Non-pigmented ciliary epithelial cell (primary cell): ENCODE results near the gene LILRB1.
"Not testable (repeated sequence)": the region's sequence is repeated elsewhere in the genome, so short reads cannot be mapped to it uniquely, and the experiment has no call there.

Source experiments
- DNase-seq: peaks from one replicate; pipeline ENCODE4 v3.0.0-alpha.2; 2010; ENCODE audit warnings: low read depth

The LILRB1 gene

DNA sequence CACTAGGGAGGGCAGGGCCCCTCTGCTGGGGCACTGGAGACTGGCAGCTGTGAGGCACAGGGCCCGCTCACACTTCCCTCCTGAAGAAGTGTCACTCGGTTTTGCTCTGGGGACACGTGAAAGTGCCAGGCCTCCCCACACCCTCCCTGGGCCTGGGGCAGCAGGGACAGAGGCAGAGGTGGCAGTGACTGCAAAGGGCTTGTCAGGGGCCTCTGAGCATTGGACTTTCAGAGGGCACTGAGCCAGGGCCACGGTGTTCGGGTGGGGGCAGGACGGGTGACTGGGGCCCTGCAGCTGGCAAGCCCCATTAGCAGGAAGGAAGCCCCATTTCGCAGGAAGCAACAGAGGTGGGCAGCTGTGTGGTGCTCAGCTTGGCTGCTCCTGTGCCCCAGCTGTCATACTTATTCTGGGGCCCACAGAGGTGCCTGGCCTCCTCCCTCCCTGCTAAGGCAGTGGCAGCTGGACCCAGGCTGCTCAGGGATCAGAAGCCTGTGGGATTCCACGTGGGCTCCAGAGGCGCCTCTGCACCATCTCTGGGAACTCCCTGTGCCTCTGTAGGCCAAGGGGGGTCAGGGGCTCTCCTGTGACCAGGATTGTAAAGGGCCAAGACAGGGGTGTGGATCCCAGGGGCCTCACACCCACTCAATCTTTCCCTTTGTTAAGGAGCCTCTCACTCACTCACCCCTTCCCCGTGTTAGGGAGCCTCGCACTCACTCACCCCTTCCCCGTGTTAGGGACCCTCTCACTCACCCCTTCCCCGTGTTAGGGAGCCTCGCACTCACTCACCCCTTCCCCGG is 5.2 kb upstream of the LILRB1 start:
- not testable (repeated sequence) for DNase-seq

DNA sequence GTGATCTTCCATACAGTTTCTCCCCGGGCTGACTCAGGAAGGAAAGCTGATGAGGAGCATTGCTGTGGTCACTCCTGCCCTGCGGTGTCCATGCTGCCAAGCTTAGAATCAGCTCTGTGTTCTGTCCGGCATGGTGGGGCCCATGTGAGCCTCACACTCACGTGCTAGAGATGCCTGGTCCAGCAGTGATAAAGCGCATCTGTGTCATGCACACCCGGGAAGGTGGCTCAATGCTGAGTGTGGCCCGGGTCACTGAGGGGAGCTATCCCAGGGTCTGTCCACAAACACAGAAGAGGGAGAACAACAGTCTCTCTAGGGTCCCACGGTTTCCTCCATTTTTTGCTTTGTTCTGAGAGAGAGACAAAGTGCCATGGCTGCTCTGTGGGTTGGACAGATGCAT is 3.5 kb upstream of the LILRB1 start:
- DNase-seq, result no peak

DNA sequence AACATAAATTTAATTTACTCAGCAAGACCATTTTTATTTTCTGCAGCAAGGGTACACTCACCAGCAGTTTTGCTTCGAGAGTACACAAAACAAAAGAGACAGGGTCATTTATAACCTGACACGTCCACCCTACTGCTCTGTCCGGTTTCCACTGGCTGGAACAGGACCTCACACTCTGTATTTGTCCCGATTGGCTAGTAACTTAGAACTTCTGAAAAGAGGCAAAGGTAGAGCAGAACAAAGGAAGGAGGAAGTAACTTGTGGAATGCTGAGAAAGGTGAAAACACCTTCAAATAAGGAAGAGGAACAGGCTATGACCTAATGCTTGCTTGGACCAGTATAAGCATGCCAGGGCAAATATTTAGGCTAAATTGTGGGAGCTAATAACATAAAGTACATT is 2.4 kb upstream of the LILRB1 start:
- DNase-seq, result not testable (repeated sequence)

DNA sequence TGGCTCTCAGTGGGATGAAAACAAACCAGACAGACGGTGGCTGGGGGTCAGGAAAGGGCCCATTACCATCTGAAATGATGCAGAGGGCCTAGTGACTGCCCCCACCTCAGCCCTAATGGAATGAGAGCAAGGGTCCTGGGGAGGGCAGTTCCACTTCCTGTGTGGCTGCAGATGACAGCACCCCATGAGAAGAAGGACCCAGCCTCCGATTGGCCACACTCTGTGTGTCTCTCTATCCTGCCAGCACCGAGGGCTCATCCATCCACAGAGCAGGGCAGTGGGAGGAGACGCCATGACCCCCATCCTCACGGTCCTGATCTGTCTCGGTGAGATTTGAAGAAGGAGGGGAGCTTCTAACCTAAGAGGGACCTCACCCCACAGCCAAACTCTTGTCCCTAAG is 498 bp downstream of the LILRB1 start:
- no peak for DNase-seq

DNA sequence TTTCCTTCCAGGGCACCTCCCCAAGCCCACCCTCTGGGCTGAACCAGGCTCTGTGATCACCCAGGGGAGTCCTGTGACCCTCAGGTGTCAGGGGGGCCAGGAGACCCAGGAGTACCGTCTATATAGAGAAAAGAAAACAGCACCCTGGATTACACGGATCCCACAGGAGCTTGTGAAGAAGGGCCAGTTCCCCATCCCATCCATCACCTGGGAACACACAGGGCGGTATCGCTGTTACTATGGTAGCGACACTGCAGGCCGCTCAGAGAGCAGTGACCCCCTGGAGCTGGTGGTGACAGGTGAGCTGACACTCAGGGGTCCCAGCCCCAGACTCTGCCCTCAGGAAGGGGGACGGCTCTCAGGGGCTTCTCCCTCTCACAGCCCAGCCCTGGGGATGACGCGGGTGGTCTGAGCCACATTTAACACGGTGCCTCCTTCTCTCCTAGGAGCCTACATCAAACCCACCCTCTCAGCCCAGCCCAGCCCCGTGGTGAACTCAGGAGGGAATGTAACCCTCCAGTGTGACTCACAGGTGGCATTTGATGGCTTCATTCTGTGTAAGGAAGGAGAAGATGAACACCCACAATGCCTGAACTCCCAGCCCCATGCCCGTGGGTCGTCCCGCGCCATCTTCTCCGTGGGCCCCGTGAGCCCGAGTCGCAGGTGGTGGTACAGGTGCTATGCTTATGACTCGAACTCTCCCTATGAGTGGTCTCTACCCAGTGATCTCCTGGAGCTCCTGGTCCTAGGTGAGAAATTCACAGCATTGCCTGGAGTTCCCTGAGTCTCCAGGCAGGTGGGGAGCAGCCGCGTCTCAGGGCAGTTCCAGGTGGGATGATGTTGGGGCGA is 1.4 kb downstream of the LILRB1 start:
- not testable (repeated sequence) for DNase-seq

DNA sequence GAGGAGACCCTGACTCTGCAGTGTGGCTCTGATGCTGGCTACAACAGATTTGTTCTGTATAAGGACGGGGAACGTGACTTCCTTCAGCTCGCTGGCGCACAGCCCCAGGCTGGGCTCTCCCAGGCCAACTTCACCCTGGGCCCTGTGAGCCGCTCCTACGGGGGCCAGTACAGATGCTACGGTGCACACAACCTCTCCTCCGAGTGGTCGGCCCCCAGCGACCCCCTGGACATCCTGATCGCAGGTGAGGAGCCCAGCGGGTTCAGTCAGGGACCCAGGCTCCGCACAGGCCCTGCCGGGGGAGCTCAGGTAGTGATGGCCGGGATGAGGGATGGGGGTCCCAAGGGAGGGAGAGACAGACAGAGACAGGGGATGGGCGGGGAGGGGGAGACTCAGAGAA is 2.2 kb downstream of the LILRB1 start:
- not testable (repeated sequence) for DNase-seq

DNA sequence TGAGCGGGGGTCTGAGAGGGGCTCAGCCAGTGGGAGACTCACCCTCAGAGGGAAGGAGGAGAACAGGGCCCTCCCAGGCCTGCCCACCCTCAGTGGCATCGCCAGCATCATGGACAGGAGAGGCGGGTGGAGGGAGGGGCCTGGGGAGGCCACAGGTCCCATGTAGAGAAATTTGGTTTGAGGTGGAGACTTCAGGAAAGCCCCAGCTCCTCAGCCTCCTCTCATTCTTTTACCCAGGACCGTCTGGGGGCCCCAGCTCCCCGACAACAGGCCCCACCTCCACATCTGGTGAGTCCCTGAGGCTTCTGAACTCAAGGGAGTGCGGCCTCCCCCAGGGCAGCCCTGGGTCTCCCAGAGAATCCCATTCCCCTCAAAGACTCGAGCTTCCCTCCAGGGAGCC is 3.1 kb downstream of the LILRB1 start:
- no peak for DNase-seq

DNA sequence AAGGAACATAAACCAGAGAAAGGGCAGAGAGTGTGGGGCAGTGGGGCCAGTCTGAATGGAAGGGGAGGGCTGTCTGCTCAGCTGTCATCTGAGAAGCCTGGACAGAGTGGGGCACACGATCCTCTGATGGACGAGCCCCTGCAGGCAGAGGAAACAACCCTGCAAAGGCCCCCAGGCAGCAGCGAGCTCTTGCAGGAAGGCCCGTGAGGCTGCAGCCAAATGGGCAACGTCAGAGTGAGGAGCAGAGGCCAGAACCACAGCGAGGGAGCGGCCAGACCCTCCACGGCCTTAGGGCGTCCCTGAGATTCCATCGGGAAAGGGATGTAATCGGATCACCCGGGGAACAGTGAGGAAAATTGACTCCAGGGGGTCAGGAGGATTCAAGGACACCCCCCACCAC is 5.8 kb downstream of the LILRB1 start:
- not testable (repeated sequence) for DNase-seq

DNA sequence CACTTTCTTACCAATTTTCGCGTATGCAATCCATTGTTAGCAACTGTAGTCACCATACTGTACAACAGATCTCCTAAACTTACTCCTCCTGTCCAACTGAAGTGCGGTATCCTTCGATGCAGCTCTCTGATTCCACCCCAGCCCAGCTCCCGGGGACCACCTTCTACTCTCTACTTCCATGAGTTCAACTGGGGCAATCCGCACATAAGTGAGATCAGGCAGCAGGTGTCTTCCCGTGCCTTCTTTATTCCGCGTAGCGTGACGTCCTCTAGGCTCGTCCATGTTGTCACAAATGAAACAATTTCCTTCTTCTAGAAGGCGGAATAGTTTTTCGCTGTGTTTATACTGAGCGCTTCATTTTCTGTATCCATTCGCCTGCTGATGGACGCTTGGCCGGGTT is 8.4 kb downstream of the LILRB1 start:
- no peak for DNase-seq

DNA sequence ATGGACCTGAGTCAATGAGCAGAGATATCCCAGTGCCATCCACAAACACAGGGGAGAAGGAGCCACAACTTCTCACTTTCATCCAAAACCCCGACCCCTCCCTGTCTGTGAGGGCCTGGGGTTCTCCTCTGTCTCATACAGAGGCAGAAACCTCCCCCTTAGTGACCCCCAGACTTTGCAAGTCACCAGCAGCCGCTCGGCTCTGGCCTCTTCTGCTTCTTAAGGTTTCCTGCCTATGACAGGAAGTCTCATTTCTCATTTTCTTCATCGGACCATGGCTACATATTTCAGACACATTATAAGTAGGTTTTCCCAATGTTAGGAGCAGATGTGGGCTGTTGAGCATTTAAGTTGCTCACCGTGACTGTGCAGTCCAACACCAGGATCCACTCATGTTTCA is 12.7 kb downstream of the LILRB1 start:
- DNase-seq, result not testable (repeated sequence)

DNA sequence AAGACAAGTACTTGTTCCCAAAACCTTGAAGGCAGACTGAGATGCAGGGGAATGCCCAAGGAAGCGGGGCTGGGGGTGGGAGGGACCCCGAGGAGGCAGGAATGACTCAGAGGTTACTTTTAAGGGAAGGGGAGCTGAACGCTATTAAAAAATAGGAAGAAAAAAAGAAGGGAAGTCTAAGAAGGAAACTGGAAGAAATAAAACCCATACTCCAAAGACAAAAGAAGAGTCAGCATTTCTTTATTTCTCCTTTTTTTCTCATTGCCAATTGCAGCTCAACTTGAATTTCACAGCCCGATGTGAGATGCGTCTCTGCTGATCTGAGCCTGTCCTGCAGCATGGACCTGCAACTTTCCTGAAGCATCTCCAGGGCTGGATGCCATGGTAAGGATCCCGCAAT is 13.3 kb downstream of the LILRB1 start:
- DNase-seq, result not testable (repeated sequence)

DNA sequence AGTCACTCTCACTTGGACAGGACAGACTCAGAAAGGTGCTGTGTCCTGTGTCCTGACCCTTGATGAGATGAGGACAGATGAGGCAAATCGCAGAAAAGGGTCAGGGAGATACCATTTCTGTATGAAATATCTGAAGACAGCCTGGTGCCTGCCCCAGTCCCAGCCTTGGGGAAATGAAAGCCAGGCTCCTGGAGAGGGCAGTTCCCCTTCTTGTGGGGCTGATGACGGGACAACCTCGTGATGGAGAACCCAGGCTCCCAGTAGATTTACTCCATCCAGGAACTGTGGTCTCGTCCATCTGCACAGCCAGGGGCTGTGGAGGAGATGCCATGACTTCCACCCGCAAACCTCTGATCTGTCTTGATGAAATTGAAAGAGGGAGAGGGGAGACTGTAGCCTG is 13.8 kb downstream of the LILRB1 start:
- DNase-seq, result no peak

DNA sequence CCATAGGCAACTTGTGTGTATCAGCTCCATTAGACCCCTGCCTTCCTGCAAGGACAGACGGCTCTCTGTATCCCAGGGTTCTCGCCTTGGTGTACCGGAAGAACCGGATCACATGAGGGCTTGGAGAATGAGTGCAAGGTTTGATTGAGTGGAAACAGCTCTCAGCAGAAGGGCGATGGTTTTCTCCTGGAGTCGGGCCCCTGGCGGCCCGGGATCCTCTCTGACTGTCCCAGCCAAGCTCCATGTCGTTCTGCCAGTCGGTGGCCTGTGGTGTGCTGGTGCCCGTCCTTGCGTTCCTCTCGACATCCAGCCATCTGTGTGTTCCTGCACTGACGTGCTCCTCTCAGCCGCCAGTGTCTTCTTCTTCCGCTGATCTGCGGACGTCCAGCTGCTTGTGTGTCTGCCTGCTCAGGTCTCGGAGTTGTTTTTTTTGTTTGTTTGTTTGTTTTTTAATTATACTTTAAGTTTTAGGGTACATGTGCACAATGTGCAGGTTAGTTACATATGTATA is 16.1 kb downstream of the LILRB1 start:
- DNase-seq, result no peak

DNA sequence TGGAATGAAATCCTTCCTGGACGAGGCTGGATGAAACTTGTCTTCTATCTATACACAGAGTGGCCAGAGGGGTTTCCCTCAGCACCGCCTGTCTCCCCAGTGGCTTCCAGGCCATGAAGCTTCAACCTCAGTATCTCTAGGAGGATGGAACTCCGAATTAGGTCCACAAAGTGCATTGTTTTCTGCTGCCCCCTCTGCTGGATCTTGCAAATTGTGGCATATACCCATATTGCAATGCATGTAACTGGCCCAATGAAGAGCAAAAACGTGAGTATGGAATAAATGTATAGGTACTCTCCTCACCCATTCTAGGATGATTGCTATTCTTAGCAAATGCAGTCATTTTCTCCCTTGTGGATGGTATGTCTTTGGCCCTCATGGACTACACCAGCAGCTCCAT is 17.8 kb downstream of the LILRB1 start:
- no peak for DNase-seq

DNA sequence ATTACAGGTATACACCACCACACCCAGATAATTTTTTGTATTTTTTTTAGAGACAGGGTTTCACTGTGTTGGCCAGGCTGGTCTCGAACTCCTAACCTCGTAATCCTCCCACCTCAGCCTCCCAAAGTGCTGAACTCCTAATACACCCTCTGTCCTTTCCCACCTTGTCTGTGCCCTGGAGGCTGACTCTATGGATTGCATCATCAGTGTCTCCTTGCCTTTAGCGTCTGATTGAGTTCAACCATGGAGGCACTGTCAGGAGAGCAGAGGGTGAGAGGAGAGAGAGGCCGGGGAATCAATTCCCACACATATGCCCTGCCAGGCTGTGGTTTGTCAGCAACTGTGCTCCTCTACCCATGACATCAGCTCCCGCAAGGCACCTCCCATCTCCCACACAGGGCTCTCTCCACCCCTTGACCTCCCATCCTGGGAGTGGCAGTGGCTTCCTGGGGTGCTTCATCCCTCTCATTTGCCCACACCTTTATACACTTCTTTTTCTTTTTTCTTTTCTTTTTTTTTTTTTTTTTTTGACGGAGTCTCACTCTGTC is 19.9 kb downstream of the LILRB1 start:
- no peak for DNase-seq

DNA sequence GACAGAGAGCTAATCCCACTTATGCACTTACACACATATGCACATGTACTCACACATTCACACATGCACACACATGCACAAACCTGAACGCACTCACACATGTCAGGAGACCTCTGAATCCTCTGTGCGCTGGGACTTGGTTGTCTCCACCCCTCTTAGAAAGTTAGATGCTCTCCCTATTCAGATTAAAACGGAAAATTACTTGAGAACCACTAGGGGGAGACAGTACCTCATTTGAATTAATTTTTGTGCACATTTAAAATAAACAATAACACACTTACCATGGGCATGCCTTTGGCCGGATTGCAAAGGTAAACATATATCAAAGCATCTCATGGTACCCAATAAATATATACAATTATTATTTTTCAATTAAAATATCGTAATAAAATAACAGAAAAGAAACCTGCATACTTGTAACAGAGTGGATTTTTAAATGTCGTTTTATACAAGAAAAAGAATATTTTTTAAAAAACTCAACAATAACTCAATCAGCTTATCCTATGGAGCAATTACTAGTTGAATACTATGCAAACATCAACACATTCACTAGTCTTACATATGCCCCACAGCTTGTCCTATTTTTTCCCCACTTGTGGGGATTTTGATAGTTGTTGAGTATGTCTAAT is 23.0 kb downstream of the LILRB1 start:
- DNase-seq, result no peak

DNA sequence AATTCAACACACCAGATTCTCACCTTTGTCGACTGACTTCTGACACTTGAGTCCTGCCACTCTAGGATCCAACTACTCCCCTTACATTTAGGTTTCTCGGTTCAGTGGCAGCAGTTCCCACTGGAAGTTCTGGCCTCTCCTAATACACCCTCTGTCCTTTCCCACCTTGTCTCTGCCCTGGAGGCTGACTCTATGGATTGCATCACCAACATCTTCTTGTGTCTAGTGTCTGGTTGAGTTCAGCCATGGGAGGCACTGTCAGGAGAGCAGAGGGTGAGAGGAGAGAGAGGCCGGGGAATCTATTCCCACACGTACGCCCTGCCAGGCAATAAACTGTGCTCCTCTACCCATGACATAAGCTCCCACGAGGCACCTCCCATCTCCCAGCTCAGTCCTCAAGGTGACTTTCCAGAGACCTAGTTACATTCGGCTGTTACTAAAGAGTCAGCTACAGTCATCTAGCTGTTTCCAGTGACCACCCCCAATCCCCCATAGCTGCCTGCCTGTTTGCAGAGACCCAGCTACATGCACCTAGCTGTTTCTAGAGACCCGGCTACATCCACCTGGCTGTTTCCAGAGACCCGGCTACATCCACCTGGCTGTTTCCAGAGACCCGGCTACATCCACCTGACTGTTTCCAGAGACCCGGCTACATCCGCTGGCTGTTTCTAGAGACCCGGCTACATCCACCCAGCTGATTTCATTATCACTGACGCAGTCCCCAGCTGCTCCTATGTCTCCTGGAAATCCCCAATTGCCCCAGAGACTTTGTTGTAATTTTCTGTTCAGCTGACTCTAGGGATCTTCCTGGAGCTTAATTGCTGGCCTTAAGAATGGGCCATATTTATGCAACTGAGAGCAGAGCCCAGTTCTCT is 24.4 kb downstream of the LILRB1 start:
- DNase-seq, result no peak

DNA sequence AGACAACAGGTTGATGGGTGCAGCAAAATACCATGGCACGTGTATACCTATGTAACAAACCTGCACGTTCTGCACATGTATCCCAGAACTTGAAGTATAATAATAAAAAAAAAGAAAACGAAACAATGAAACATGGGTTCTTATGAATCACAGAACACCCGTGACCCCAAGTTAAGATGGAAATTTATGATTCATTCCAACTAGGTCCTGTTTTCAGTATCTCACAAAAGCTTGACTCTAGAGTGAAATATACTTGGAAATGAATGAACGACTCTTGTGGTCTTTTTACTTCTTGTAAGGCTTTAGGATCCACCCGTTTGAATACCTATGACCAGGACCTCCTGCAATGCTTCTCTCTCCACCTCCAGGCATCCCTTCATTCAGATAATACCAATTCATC is 29.0 kb downstream of the LILRB1 start:
- DNase-seq, result no peak

DNA sequence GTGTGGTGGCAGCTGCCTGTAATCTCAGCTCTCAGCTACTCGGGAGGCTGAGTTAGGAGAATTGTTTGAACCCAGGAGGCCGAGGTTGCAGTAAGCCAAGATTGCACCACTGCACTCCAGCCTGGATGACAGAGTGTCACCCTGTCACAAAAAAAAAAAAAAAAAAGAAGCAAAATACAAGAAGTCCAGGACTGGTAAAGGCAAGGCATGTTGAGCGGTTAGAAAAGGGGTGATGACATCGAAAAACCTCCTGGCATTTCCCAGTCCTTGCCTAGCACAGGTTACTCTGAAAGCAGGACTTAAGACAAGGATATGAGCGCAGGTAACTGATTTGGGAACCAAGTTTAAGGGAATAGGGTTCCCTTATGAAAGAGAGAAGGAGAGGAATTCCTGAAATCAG is 30.0 kb downstream of the LILRB1 start:
- DNase-seq, result no peak

DNA sequence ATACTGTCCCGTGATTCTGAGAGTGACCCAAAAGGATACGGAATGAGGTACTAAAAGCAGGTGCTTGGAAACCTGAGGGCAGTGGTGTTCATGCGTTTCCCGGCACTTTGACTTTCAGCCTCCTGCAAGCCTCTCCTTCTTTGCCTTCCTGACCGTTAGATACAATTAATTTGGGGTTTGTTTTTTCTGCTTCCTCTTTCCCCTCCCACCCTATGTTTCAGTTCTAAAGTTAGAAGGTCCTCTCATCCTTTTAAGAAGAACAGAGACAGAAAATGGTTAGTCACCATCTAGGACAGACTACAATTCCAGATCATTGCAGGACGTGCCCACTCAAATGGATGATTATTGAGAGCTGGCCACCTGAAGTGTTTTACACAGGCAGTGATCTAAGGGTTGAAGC is 30.7 kb downstream of the LILRB1 start:
- DNase-seq, result no peak

DNA sequence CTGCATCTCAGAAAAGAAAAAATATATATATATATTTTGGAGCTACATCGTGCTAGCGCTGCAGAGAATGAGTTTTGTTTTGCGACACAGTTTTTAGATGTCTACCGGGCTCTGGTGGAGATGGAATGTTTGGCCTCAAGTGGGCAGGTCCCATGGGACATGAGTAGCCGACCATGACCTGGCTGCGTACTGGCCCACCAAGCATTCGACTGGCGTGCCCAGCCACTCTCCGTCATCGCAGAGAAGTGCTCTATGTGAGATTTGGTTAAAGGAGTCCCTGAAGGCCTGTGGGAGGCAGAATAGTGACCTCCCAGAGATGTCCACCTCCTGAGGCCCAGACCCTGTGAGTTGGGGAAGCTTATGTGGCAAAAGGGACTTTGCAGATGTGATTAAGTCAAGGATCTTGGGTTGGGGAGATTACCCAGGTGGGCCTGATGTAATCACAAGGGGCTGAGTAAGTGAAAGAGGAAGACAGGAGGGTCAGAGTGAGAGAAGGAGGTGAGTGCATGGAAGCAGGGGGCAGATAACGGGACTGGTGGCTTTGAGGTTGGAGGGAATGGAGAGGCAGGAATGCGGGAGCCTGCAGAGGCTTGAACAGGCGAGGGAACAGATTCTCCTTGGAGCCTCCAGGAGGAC is 31.7 kb downstream of the LILRB1 start:
- no peak for DNase-seq
